ENCODE results near the gene DCK. TPM values are rescaled to one million over a fixed set of nuclear protein-coding genes. Genes with fewer than 3 reads are reported as not detected.
"Not testable (repeated sequence)": the region's sequence is repeated elsewhere in the genome, so short reads cannot be mapped to it uniquely, and the experiment has no call there.

The DCK gene
- total RNA-seq, 1 experiment from 2014 or later, result 13.7 TPM

DNA sequence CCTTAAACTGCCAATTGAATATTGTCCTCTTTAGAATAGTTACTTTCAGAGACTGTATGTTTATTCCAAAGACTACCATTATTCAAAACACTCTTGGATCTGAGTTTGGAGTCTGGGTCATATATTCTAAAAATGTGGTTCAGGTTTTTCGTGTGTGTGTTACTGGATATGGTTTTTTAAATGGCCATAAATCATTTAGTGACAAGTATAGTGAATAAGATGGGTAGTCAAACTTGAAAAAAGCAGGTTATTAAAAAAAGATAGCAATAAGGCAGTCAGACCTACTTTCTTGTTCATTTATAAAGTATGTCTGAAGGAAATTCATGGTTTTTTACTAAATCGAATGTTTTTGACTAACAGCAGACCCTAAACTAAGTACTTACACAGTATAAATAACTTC, 59.3 kb downstream of the DCK start:
- Histone ChIP-seq H3K4me2 (ENCODE audit: insufficient read depth, insufficient read length, low read length) (no peak overlapping the region), H2BK120ac (ENCODE audit: low read depth, low read length, poor library complexity, severe bottlenecking) (no peak overlapping the region), H3K56ac (ENCODE audit: insufficient read length, low read depth, low read length) (no peak overlapping the region), H2BK12ac (ENCODE audit: insufficient read length, low read depth, low read length) (no peak overlapping the region), H3K4me1 (ENCODE audit: insufficient read depth, low read length) (no peaks in the 10 kb centered on the region), H2BK15ac (ENCODE audit: low read depth, low read length) (no peak overlapping the region), H2BK20ac (ENCODE audit: low read depth, low read length, poor library complexity, severe bottlenecking) (no peak overlapping the region), H3K9me3 (ENCODE audit: control insufficient read depth, low read depth, low read length) (no peaks in the 10 kb centered on the region), H2BK5ac (ENCODE audit: insufficient read length, low read length) (no peak overlapping the region), H4K5ac (ENCODE audit: insufficient read length, low read depth, low read length) (no peak overlapping the region), H3K18ac (ENCODE audit: insufficient read length, low read depth, low read length) (no peak overlapping the region), H3K27me3 (ENCODE audit: insufficient read depth, low read length) (no peaks in the 10 kb centered on the region), H3K79me2 (ENCODE audit: insufficient read depth, low read length) (no peaks in the 10 kb centered on the region), H2AFZ (ENCODE audit: low read length) (no peak overlapping the region), H3K23me2 (ENCODE audit: insufficient read length, low read depth, low read length, poor library complexity, severe bottlenecking) (no peaks in the 10 kb centered on the region), H2AK5ac (ENCODE audit: insufficient read length, low read length) (no peak overlapping the region), H4K91ac (ENCODE audit: insufficient read length, low read depth, low read length) (no peak overlapping the region), H3K14ac (ENCODE audit: insufficient read depth, low read length) (no peak overlapping the region), H3T11ph (ENCODE audit: low read length) (no peak overlapping the region), H3K79me1 (ENCODE audit: insufficient read depth, low read depth, low read length, poor library complexity, severe bottlenecking) (no peaks in the 10 kb centered on the region), H4K20me1 (ENCODE audit: control insufficient read depth, insufficient read depth, insufficient read length) (no peaks in the 10 kb centered on the region), H3K23ac (ENCODE audit: insufficient read length, low read depth, low read length) (no peak overlapping the region), H3K27ac (ENCODE audit: insufficient read length, low read depth, low read length) (no peak overlapping the region), H3K4ac (ENCODE audit: low read depth, low read length) (no peak overlapping the region), H3K9ac (ENCODE audit: extremely low read depth, insufficient read length, low read length) (no peak overlapping the region), H4K8ac (replicated peaks; ENCODE audit: insufficient read length, low read depth, low read length) (no peak overlapping the region)
- H3K9me3 Mint-ChIP-seq, result peaks cover 6 to 13% of the 10 kb centered on the region in 2 experiments; a peak in 2 of 5 replicates
- TF ChIP-seq, protein P1, sequence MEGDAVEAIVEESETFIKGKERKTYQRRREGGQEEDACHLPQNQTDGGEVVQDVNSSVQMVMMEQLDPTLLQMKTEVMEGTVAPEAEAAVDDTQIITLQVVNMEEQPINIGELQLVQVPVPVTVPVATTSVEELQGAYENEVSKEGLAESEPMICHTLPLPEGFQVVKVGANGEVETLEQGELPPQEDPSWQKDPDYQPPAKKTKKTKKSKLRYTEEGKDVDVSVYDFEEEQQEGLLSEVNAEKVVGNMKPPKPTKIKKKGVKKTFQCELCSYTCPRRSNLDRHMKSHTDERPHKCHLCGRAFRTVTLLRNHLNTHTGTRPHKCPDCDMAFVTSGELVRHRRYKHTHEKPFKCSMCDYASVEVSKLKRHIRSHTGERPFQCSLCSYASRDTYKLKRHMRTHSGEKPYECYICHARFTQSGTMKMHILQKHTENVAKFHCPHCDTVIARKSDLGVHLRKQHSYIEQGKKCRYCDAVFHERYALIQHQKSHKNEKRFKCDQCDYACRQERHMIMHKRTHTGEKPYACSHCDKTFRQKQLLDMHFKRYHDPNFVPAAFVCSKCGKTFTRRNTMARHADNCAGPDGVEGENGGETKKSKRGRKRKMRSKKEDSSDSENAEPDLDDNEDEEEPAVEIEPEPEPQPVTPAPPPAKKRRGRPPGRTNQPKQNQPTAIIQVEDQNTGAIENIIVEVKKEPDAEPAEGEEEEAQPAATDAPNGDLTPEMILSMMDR (conservative IDR thresholded peaks at IDR 0.05), result no peak
- no peaks in the 10 kb centered on the region for H3K4me1 Mint-ChIP-seq
- H3K4me3 Mint-ChIP-seq, result no peak overlapping the region
- no peaks in the 10 kb centered on the region for H3K27me3 Mint-ChIP-seq (ENCODE audit: low read depth)
- no peak overlapping the region for H3K27ac Mint-ChIP-seq
- no peak for DNase-seq
- peaks cover 0 to 3% (median 0%) of the 10 kb centered on the region in 3 experiments; a peak in 1 of 7 replicates for H3K36me3 Mint-ChIP-seq (ENCODE audit: insufficient read depth in 1 of 3, low read depth in 3 of 3)
- no CpG with 5 or more reads among the region's 2 CpGs for WGBS (ENCODE audit: extremely low coverage, insufficient read length, low lambda C conversion rate)

DNA sequence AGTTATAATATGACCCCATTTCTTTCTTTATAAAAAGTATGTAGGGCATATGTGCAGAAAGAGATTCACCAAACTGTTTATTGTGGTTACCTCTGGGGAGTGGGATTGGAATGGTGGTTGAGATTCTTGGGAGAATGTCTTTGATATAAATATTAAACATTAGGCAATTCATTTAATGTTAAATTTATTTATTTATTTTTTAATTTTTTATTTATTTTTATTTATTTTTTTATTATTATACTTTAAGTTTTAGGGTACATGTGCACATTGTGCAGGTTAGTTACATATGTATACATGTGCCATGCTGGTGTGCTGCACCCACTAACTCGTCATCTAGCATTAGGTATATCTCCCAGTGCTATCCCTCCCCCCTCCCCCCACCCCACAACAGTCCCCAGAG, 60.2 kb downstream of the DCK start:
- no CpG with 5 or more reads among the region's 1 CpG for WGBS (ENCODE audit: extremely low coverage, insufficient read length, low lambda C conversion rate)
- not testable (repeated sequence) for H3K9ac ChIP-seq (ENCODE audit: extremely low read depth, insufficient read length, low read length); H3K9me3 ChIP-seq (ENCODE audit: control insufficient read depth, low read depth, low read length); H3K27me3 ChIP-seq (ENCODE audit: insufficient read depth, low read length); H2BK120ac ChIP-seq (ENCODE audit: low read depth, low read length, poor library complexity, severe bottlenecking); H2BK5ac ChIP-seq (ENCODE audit: insufficient read length, low read length); H3K4me3 Mint-ChIP-seq; H4K5ac ChIP-seq (ENCODE audit: insufficient read length, low read depth, low read length); H4K91ac ChIP-seq (ENCODE audit: insufficient read length, low read depth, low read length); H2AFZ ChIP-seq (ENCODE audit: low read length); H2BK20ac ChIP-seq (ENCODE audit: low read depth, low read length, poor library complexity, severe bottlenecking); H4K20me1 ChIP-seq (ENCODE audit: control insufficient read depth, insufficient read depth, insufficient read length); H2BK15ac ChIP-seq (ENCODE audit: low read depth, low read length); H3K79me1 ChIP-seq (ENCODE audit: insufficient read depth, low read depth, low read length, poor library complexity, severe bottlenecking); H3K27me3 Mint-ChIP-seq (ENCODE audit: low read depth); H3K4me1 Mint-ChIP-seq; H3K56ac ChIP-seq (ENCODE audit: insufficient read length, low read depth, low read length); H3K14ac ChIP-seq (ENCODE audit: insufficient read depth, low read length); H3K4me2 ChIP-seq (ENCODE audit: insufficient read depth, insufficient read length, low read length); H3K4ac ChIP-seq (ENCODE audit: low read depth, low read length); H3K27ac ChIP-seq (ENCODE audit: insufficient read length, low read depth, low read length); H2BK12ac ChIP-seq (ENCODE audit: insufficient read length, low read depth, low read length); H3T11ph ChIP-seq (ENCODE audit: low read length); H3K79me2 ChIP-seq (ENCODE audit: insufficient read depth, low read length); H3K23me2 ChIP-seq (ENCODE audit: insufficient read length, low read depth, low read length, poor library complexity, severe bottlenecking); H4K8ac ChIP-seq (replicated peaks; ENCODE audit: insufficient read length, low read depth, low read length); H3K27ac Mint-ChIP-seq; H3K4me1 ChIP-seq (ENCODE audit: insufficient read depth, low read length); DNase-seq; H3K36me3 Mint-ChIP-seq (ENCODE audit: insufficient read depth in 1 of 3, low read depth in 3 of 3); H3K18ac ChIP-seq (ENCODE audit: insufficient read length, low read depth, low read length); H2AK5ac ChIP-seq (ENCODE audit: insufficient read length, low read length); H3K23ac ChIP-seq (ENCODE audit: insufficient read length, low read depth, low read length)
- H3K9me3 Mint-ChIP-seq, result peaks cover 9 to 17% of the 10 kb centered on the region in 2 experiments

All from H9 (cell line).